ENCODE data around the gene PATE1.
"Not testable (repeated sequence)": the region's sequence is repeated elsewhere in the genome, so short reads cannot be mapped to it uniquely, and the experiment has no call there.

Gene PATE1, protein sequence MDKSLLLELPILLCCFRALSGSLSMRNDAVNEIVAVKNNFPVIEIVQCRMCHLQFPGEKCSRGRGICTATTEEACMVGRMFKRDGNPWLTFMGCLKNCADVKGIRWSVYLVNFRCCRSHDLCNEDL

DNA sequence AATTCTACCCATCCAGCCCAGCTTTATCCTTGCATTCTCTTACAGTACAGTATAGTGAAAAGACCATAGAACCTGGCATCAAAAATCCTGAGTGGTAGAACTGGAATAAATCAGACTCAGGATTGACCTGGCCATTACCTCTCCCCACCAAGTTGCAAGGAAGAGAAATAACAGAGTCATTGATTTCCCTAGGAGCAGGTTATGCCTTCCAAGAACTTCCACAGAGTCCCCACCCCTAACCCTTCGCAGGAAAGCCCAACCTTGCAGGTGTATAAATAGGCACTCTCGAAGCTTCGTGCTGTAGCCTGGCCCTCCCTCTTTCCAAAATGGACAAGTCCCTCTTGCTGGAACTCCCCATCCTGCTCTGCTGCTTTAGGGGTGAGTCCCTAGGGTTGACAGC lies at the start of gene PATE1:
Gene PATE1, plus strand, starts transcription at position 301 of the 400 bp plus-strand sequence. Its CDS starts 26 bp downstream, at position 327.
- DNase-seq, result no peak

DNA sequence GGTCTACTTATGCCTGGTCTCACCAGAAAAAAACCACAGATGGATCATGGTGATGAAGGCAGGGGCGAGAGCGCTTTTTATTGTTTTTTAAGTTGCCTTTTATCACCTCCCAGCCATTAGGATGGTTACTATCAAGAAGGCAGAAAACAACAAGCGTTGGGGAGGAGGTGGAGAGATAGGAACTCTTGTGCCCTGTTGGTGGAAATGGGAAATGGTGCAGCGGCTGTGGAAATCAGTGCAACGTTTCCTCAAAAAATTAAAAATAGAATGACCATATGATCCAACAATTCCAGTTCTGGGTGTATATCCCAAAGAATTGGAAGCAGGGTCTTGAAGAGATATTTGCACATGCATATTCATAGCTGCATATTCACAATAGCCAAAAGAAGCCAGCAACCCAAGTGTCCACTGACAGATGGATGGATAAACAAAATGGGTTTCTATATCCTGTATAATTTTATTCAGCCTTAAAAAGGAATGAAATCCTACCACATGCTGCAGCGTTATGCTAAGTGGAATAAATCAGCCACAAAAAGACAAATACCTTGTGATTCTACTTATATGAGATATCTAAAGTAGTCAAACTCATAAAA lies 45.0 kb upstream of the PATE1 start:
- no peak for DNase-seq

DNA sequence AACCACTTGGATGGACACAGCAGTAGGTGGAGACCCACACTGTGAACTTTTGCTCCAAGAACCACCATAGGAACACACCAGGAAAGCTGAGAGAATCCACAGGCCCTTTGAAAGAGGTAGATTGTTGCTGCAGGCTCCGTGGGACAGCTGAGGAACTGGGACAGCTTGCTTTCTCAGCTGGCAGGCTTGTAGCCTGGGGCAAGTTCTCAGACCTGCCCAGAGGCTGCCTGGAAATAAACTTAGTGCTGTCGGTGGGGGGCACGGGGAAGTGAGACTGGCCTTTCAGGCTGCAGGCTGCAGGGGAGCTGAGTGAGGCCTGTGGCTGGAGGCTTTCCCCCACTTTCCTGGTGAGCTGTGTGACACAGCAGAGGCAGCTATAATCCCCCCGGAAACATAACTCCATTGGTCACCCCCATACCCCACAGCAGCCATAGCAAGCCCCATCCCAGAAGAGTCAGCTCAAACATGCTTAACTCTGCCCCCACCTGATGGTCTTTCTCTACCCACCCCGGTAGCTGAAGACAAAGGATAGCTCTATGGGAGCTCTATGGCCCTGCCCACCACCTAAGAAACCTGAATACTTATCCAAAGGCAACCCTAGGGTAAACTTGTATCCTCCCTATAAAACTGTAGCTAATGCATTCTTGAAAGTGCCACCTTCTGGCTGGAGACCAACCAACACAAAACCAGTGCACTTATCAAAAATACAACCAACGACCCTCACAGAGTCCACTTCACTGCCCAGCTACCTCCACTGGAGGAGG lies 44.0 kb upstream of the PATE1 start:
- DNase-seq, result no peak

DNA sequence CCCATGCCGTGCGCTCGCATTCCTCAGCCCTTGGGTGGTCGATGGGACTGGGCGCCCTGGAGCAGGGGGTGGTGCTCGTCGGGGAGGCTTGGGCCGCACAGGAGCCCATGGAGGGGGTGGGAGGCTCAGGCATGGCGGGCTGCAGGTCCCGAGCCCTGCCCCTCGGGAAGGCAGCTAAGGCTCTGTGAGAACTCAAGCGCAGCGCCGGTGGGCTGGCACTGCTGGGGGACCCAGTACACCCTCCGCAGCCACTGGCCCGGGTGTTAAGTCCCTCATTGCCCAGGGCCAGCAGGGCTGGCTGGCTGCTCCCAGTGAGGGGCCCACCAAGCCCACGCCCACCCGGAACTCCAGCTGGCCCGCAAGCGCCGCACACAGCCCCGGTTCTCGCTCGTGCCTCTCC lies 41.4 kb upstream of the PATE1 start:
- not testable (repeated sequence) for DNase-seq

DNA sequence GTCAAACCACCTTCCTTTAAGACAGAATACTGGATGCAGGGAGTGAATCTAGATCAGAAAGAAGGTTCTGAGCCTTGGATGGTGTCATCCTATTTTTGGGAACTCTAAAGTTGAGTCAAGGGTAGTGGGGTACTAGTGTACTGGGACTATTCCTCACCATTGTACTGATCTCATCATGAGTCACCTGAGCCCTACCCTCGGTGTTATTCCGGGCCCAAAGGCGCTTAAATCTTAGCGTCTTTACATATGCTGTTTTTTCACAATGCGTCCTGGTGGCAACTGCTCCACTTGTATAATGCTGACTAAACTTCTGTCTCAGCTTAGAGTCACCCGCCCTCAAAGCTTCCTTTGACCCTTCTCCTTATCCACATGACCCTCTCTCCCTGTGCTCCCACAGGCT lies 25.3 kb upstream of the PATE1 start:
- no peak for DNase-seq

DNA sequence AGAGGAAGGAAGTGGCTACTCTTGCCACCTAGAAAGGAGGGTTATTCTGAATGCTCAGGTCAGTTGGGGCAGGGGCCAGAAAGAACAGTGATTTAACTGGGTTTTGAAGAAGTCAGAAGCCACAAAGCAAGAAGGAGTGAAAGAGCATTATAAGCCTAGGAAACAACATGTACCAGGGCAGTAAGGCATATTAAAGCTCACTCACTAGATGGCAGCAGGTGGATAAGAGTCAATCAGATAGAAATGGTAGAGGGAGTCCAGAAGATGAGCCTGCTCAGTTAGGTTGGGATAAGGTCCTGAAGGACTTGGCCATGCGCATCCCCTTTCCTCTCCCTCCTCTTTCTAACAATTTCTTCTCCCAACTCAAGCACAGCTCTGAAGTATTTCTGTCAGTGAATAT lies 22.0 kb upstream of the PATE1 start:
- DNase-seq, result no peak

DNA sequence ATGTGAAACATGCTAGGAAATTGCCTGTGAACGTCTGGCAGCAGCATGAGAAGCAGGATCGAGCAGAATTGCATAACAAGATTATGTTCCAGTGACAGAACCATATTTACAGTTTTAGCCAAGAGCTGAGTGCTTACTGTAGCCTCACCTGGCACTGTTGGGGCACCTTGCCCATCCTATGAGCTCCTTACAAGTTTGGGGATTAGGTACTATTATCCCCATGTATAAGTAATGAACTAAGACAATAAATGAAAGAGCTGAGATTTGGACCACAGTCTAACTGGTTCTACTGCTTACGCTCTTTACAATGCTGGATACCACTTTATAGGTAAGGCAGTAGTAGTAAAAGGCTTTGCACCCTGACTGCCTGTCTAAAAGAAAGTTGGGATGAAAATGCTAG lies 17.1 kb upstream of the PATE1 start:
- DNase-seq, result no peak

DNA sequence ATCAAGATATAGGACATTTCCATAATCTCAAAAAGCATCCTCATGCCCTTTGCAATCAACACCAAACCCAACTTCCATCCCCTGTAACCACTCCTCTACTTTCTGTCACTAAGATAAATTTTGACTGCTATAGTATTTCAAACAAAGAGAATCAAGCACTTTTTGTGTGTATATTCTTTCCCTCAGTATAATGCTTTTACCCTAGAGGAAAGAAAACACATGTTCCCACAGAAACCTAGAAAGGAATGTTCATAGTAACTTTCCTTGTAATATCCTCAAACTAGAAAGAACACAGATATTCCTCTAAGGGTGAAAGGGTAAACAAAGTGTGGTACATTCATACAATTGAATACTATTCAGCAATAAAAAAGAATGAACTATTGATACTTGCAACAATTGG lies 5.5 kb upstream of the PATE1 start:
- no peak for DNase-seq

DNA sequence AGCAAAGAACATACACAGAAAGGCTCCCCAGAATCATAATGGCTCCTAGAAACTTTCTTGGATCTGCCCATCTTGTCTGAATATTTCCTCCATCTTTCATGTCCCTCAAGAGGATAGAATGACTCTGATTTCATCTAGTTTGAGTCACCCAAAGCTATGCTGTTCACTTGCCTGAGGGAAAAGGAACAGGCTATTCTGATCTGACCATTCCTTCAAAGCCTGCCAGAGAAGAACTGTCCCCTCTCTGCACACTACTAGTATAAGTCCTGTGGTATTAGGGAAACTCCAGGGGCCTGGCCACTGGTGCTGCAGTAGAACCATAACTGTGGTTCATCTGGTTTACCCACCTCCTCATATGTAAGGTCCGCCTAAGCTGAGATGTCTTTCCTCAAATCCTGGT lies 2.4 kb upstream of the PATE1 start:
- DNase-seq, result no peak

DNA sequence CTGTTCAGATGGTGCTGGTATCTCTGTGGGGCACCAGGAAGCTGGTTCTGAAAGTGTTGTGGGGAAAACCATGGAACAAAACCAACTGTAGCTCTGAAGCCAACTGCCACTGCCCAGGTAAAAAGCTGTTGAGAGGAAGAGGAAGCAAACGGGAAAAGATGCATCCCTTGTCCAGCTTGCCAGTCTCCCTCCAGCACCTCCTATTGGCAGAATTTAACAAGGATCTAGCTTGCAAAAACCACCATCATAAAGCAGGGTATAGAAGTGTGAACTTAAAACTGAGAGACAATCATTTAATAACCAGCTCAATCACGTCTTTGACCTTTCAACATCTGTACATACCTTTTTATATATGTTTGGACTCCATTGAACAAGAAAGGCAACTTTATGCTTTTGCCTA lies 4.5 kb downstream of the PATE1 start:
- DNase-seq, result no peak

DNA sequence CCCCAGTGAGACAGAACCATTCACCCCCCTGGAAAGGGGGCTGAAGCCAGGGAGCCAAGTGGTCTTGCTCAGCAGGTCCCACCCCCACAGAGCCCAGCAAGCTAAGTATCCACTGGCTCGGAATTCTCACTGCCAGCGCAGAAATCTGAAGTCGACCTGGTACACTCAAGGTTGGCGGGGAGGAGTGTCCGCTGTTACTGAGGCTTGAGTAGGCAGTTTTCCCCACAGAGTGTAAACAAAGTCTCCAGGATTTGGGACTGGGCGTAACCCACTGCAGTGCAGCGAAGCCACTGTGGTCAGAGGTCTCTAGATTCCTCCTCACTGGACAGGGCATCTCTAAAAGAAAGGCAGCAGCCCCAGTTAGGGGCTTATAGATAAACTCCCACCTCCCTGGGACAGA lies 10.0 kb downstream of the PATE1 start:
- no peak for DNase-seq

DNA sequence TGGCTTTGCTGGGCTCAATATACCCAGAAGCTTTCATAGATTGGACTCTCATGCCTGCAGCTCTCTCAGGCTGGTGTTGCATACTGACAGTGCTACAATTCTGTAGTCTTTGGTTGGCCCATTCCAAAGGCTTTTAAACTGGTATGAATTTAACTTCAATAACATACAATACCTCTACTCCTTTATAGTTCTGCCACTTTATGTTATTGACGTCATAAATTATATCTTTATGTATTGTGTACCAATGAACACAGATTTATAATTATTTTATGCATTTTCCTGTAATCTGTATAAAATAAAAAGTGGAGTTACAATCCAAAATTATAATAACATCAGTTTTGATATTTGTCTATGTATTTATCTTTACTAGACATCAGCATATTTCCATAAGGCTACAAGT lies 16.4 kb downstream of the PATE1 start:
- no peak for DNase-seq

DNA sequence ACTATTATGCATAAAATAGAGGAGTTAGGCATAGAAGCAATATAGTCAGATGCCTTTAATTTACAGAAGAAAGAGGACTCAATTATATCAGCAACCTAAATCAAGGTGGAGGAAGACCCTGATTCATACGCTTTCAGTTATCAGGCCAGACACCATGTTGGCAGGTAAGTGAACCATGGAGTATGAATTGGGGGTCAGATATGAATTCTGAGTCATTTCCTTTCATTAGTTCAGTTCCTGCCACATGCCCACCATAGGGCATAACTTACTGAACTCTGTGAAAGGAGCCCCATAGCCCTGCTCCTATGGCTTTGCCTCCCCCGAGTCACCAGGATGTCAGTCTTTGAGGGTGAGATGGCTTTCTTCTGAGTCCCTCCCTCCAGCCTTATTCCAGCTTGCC lies 17.4 kb downstream of the PATE1 start:
- no peak for DNase-seq

DNA sequence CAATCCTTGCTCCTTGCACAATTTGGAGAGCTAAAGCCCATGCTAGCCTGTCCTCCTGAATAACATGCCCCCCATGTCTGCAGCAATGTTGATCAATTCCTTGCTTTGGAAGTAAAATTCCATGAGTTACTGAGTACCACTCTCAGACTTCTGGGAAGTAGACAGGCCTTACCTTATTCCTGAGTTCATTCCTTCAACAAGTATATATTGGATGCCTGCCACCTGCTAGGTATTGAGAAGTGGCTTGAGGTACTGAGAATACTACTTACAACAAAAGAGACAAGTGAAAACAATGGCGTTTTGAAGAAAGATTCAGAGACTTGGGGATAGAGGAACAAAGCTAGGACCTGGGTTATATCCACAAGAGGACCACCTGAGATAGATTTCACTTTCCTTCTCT lies 20.2 kb downstream of the PATE1 start:
- DNase-seq, result no peak

DNA sequence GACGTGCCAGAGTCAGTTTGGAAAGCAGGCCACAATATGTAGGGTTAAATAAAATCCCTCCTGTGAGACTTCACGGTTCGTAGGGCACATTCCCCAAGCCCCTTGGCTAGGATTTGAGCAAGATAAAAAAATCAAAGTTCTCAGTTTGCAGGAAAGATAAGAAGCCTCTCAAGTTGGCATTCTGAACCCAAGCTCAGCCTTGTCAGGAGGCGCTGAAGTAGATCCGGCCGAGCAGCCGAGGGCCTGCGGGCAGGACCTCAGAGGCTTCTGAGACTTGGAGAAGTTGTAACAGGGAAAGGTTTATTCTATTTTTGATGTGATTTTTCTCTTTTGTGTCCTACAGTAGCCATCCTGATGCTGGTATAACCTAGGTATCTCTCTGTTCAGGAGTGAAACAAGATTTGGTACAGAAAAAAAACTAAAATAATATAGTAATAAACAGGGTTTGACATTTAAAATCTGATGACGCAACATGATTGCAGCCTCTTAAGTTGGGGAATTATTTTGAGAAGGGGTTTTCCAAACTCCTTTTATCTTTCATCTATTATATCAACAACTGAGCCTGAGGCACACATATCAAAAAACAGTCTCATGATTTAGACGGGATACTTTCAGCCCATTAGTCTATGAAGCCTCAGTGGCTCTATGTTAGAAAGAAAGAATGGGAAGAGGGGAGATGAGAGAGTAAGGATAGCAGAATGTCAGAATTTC lies 22.4 kb downstream of the PATE1 start:
- DNase-seq, result no peak

DNA sequence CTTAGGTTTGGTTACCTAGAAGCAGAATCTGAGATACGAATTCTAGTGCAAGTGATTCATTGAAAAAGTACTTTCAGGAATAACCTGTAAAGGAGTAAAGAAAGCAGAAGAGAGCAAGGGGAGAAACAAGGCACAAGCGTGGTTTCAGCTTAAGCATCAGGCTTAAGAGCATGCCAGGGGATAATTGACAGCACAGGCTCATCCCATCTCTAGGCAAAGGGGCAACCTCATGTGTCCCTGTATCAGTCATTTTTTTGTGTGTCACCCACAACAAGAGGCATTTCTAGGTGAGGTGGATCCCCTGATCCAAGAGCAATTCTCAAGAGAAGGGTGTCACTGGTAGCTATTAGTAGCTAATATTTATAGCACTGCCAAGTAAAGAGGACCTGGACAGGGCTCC lies 24.5 kb downstream of the PATE1 start:
- DNase-seq, result no peak

DNA sequence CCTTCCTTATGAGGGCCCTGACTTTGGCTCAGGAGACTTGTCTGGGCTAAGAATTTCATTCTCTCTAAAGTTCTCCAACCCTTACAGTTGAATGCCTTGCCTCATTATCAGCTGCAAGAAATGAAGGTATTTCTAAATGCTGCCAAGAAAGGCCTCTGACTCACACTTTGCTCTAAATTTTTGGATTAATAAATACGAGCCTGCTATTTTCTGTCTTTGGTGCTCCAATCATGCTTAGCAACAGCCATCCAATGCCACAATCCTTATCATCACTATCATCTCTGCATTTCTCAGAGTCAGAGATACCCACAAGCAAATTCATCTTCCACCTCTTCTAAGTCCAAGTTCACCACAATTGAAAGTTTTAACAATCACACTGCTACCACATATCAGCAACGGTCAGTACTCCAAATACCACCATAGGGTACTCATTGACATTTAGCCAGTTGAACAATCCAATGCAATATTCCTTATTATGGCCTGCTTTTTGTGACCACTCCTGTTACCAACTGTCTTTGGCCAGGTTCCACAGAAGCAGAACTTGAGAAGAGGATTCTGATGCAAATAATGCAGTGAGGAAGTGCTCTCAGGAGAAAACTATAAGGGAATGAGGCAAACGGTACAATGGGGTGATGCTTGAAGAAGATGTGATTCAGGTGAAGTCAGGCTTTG lies 26.9 kb downstream of the PATE1 start:
- DNase-seq, result no peak

DNA sequence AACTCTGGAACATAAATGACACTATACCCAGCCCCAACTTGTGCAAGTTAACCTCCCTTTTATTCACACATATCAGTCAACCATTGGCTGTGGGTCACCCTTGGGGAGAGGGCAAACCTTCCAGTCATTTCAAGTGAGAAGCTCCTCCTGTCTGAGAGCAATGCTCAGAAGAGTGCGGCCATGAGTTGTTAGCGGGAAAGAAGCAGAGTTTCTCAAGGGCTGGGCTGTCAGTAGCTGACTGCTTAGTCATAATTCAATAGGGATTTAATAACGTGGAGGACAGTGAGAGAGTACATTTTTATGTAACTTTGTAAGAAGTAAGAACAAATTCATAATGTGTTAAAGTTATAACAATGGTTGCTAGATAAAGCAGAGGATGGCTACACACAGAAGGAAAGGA lies 27.4 kb downstream of the PATE1 start:
- DNase-seq, result no peak

DNA sequence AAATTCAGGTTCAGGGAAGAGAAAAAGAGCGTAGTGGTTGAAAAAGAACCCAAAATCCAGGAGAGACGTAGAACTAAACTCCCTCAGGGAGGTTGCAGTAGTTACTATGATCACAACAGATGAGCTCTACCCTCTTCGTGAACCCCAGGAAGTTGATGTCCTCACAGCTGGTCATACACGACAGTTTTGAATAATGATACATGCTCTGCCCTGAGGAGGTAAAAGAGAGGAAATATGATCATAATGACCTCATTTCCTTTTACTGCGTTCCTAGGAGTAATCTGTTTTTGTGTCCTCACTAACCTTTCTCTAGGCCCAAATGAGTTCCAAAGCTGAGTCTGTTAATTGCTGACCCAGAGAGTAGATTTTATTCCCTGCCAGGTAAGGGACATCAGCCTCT lies 31.2 kb downstream of the PATE1 start:
- no peak for DNase-seq

DNA sequence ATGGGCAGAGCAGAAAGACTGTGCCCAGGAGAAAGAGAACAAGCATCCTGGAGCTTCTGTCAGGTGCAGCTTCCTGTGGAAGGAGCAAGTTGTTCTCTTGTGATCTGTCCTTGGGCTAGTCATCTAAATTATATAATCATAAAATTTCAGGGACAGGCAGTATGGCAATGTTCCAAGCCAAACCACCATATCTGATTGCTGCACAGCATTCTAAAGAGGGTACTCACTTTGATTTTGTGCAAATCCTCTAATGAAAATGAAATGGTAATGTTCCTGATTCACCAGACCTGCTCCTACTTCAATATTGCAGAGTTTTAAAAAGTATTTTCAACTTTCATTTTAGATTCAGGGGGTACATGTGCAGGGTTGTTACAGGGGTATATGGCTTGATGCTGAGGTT lies 32.6 kb downstream of the PATE1 start, which contains the start of gene PATE2:
Gene PATE2, minus strand, starts transcription at position 101 of the 400 bp plus-strand sequence. Its CDS starts 55 bp downstream, at position 46.
- no peak for DNase-seq

DNA sequence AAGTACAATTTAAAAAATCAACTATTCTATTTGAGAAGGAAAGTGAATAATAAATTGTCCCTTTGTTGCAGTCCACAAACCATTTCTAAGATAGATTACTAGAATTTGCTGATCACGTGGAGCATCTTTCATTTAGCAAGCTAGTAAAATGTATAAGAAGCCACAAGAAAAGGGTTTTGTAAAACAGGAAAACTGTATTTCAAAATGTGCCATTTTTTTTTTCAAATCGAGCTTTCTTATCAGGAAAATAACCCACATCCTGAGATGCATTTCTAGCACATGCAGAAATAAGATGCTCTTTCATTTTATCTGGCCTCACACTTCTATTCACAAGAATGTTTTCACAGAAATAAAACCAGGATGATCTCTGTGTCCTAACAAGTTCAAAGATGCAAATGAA lies 38.6 kb downstream of the PATE1 start:
- DNase-seq, result no peak

DNA sequence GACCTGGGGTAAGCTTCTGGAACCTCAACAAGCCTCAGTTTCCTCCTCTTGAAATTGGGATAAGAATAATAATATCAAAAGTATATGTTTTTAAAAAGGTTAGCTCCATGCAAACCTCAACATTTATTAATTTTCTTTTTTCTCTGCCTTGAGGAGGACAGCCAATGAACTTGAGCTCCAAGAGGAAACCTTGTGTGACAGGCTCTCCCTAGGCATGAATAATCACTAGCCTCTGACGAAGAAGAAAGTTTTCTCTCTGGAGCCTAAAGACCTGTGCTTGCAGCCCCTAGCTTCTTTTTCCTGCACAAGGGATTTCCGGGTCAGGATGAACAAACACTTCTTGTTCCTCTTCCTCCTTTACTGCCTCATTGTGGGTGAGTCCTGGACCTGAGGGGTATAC lies 41.7 kb downstream of the PATE1 start, which contains the start of gene PATE3:
Gene PATE3, plus strand, starts transcription at position 301 of the 400 bp plus-strand sequence. Its CDS starts 25 bp downstream, at position 326.
- DNase-seq, result no peak

DNA sequence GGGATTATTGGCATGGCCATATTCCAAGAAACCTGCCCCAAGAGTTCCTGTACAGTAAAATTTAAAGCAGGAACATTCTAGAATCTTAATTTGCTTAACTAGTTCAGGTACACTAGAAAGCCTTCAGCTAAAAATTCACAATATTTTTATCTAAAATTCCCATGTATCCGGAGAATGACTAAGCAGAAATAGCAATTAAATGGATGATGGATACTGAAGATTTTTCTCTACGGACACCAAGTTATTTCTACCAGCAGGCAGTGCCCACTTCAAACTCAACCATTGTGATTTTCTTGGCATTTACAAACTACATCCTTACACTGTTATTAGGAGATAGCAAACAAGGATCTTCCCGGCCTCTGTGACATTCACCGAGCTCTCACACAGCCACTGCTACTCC lies 44.7 kb downstream of the PATE1 start:
- no peak for DNase-seq
